HG02852 (cell line): ENCODE data around the gene CAMTA1.

Experiments used
- ATAC-seq: cut with Tn5 transposase; IDR thresholded peaks from one replicate; pipeline ENCODE4 v1.9.1; 2021; ENCODE audit warnings: mild to moderate bottlenecking, moderate library complexity; ENCODE audit not compliant: unreplicated experiment

The CAMTA1 gene

GRCh38 chr1:7648761-7649384 lies 863.6 kb downstream of the CAMTA1 start:
- ATAC-seq, result no peak

GRCh38 chr1:7650801-7651200 lies 865.5 kb downstream of the CAMTA1 start:
- no peak for ATAC-seq

DNA sequence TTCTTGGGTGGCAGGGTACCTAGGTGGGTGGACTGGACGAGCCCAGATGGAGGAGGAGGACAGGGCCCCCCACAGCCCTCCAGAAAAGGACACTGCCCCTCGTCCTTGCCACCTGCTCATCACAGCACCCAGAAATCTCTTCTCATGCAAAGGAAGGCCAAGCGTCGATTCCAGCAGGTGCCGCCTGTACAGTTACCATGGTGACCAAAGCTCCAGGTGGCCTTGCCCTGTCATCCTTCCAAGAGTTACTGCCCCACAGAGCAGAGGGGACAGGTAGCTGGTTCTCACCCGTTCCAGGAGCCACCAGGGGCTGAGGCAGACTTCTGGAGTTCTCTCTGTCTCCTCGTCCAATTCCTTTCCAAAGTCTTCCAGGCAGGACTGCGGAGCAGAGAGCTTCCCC lies 865.9 kb downstream of the CAMTA1 start:
- no peak for ATAC-seq

DNA sequence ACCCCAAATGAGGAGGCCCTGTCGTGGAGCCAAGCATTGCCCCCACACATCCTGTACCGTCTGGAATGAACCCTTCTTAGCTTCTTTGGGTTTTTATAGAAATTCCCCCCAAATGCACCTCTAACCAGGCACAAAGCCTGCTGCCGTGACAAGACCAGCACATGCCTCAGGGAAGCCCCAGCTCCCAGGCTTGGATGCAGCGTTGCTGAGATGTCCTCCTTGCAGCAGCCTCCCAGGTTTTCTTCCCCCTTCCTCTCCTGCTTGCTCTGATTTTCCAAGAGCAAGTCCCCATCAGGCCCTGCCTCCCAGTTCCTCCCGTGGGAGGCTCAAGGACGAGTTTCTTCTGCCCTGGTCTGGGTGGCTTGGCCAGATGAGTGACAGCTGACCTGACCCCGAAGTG lies 866.8 kb downstream of the CAMTA1 start:
- ATAC-seq, result no peak

DNA sequence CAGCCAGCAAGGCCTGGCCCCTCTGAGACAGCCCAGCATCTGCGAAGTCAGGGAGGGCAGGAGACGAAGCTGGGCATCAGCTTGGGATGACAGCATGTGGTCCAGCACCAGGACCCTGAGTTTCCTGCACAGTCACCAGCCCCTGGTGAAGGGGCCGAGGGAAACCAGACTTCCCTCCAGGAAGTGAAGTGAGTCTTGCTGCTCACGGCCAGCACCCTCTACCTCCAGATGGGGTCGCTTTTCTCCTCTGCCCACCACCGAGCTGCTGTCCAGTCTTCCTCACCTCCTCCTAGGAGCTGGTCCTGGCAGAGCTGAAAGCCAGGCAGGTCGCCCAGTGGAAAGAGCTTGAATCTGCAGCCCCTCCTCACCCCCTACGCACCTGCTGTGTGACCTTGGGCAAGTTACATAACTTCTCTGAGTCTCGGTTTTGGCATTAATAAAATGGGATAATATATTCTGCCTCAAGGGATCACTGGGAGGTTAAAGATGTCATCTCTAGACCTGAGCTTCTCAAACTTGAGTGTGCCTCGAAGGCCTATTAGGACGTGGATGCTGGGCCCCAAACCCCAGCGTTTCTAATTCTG lies 867.4 kb downstream of the CAMTA1 start:
- ATAC-seq, result no peak

DNA sequence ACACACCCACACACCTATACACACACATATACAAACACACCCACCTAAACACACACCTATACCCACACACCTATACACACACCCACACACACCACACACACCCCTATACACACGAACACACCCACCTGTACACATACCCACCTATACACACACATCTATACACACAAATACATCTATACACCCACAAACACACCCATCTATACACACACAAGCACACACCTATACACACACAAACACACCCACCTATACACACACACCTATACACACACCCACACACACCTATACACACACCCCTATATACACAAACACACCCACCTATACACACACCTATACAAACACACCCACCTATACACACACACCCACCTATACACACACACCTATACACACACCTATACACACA lies 869.5 kb downstream of the CAMTA1 start:
- no peak for ATAC-seq

- ATAC-seq, result no peak
Observed at GRCh38 chr1:7655354-7655753, 870.1 kb downstream of the CAMTA1 start.

DNA sequence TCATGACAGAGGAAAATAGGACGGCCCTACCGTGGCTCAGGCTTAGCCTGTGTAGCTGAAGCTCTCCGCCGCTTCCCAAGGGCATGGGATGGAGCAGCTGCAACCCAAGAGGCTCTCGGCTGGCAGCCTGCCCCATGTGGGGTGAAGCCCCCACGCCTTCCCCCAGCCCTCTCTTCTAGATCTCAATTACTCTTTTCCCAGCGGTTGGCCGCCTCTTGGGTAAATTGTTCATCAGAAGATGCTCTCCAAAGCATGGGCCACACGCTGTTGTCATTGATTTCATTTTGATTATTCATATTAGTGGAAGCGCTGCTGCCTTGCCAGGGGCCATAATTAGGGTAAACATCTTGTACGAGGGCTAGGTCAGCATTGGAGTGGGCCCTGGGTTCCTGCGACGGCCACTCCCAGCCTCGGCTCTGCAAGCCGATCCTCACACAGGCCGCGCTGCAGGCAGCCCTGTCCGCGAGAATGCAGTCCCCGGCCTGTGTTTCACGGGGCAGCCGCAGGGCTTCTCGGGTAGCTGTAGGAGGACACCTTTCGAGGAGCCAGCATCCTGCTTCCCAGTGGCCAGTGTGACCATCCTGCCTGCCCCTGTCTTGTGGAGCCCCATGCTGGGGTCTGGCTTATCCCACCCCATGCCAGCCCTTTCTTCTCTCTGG lies 871.4 kb downstream of the CAMTA1 start:
- ATAC-seq, result no peak

DNA sequence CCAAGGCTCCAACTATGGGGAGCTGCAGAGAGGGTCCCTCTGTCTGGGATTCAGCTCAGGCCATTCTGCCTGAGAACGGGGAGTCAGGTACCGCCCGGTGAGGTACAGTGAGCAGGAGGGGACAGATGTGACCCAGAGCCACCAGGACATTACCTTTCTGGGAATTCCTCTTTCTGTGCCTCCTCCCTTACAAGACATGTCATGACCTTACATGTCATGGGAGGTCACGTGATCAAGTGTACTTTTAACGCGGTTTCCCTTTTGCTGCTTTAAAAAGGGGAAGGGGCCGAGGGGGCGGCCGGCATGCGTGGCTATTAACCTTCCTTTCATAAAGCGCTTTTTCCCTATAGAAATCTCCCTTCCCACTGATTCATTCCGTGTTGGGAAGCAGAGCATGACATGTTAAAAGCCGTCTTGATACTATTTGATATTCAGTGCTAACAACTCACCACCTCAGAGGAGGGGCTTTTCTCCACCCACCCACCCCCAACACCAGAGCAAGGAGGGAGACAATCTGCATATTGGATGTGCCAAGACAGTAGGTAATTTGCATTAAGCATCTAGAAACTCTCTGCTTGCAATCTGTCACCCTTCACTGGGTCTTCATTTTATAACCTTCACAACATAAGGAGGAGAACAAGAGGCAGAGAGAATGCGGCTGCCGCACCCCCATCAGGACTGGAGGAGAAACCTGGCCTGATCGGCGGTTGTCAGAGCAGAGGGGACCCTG lies 872.2 kb downstream of the CAMTA1 start:
- ATAC-seq, result no peak

DNA sequence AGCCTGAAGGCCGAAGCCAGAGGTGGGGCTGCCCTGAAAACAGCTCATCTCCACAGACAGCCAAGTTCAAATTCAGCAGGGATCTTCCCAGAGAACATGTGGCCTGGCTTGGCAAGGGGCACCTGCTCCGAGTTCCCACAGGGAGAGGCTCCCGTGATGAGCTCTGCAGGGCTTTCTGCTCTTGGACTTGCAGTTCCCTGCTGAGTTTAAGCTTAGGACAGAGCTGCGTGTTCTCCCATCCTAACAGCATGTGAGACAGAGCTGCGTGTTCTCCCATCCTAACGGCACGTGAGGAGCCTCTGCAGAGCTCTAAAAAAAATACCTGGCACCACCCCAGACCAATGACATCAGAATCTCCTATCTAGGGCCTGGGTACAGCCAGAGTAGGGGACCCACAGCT lies 872.8 kb downstream of the CAMTA1 start:
- no peak for ATAC-seq

DNA sequence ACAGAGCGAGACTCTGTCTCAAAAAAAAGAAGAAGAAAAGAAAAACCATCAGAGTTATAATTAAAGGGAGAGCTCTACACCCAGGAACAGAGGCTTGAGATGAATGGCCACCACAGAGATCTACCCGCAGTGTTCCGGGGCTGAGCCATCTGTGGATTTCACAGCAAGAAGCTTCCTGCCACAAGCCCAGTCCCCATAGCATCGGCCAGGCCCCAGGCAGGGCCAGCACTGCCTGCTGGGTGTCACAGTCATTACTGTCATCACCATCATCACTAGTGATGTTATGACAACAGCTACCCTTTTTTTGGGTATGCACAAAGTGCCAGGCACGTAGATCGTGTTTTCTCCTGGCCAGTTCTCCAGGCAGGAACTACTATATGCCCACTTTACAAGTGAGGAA lies 874.3 kb downstream of the CAMTA1 start:
- ATAC-seq, result no peak

DNA sequence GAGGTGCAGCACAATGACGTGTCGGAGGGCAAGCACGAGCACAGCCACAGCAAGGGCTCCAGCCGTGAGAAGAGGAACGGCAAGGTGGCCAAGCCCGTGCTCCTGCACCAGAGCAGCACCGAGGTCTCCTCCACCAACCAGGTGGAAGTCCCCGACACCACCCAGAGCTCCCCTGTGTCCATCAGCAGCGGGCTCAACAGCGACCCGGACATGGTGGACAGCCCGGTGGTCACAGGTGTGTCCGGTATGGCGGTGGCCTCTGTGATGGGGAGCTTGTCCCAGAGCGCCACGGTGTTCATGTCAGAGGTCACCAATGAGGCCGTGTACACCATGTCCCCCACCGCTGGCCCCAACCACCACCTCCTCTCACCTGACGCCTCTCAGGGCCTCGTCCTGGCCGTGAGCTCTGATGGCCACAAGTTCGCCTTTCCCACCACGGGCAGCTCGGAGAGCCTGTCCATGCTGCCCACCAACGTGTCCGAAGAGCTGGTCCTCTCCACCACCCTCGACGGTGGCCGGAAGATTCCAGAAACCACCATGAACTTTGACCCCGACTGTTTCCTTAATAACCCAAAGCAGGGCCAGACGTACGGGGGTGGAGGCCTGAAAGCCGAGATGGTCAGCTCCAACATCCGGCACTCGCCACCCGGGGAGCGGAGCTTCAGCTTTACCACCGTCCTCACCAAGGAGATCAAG lies 878.3 kb downstream of the CAMTA1 start:
- ATAC-seq, result no peak

DNA sequence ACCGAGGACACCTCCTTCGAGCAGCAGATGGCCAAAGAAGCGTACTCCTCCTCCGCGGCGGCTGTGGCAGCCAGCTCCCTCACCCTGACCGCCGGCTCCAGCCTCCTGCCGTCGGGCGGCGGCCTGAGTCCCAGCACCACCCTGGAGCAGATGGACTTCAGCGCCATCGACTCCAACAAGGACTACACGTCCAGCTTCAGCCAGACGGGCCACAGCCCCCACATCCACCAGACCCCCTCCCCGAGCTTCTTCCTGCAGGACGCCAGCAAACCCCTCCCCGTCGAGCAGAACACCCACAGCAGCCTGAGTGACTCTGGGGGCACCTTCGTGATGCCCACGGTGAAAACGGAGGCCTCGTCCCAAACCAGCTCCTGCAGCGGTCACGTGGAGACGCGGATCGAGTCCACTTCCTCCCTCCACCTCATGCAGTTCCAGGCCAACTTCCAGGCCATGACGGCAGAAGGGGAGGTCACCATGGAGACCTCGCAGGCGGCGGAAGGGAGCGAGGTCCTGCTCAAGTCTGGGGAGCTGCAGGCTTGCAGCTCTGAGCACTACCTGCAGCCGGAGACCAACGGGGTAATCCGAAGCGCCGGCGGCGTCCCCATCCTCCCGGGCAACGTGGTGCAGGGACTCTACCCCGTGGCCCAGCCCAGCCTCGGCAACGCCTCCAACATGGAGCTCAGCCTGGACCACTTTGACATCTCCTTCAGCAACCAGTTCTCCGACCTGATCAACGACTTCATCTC lies 879.1 kb downstream of the CAMTA1 start:
- no peak for ATAC-seq

DNA sequence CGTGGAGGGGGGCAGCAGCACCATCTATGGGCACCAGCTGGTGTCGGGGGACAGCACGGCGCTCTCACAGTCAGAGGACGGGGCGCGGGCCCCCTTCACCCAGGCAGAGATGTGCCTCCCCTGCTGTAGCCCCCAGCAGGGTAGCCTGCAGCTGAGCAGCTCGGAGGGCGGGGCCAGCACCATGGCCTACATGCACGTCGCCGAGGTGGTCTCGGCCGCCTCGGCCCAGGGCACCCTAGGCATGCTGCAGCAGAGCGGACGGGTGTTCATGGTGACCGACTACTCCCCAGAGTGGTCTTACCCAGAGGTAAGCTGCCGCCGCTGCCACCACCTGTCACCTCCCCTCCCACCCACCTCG lies 879.6 kb downstream of the CAMTA1 start:
- ATAC-seq, result no peak

DNA sequence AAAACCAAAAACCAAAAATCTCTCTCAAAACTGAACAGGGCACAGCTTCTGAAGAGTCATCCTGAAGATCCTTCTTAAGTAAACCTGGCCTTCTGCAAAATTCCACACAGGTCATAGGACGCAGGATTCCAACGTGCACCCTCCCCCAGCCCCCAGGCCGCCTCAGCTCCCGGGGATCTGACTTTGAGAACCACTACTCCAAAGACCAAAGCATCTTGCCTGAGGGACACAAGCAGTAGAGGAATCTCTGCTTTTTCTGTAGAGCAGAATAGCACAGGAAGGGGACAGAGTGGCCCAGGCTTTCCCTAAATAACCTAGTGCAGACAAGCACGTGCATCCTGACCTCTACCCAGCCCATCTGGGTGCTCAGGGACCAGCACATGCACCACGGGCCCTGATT lies 881.0 kb downstream of the CAMTA1 start:
- no peak for ATAC-seq

- ATAC-seq, result no peak
Observed at GRCh38 chr1:7667159-7667558, 881.9 kb downstream of the CAMTA1 start.

- no peak for ATAC-seq
Observed at GRCh38 chr1:7667625-7668218, 882.5 kb downstream of the CAMTA1 start.

GRCh38 chr1:7669559-7670311 lies 884.5 kb downstream of the CAMTA1 start:
- no peak for ATAC-seq

DNA sequence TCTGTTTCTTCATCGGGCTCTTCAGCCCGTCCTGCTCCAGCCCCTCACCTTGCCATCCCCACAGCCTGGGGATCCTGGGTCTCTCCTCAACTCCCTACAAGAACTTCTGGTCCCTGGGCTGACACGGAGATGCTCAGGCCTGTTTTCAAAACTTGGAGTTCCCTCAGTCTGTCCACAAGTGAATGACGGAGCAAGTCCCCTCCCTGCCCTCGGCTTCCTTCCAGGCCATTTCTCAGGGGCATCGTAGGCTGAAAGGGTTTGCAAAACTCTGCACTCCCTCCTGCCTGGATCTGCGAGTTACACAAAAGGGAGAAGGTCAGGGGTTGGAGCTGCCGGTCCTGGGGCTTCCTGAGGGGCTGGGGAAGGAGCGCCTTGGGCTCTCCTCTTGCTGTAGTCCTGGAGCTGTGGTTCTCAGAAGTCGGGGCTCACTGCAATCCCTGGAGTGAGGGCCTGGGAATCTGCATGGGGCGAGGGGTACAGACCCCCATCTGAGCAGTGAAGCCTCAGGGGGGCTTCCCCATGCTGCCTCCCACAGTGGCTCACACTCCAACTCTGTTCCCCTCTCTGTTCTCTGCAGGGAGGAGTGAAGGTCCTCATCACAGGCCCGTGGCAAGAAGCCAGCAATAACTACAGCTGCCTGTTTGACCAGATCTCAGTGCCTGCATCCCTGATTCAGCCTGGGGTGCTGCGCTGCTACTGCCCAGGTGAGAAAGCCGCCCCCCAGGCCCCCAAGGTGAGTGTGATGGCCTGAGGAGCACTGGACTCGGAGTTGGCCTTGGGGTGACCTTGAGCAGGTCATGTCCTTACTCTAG lies 885.3 kb downstream of the CAMTA1 start:
- ATAC-seq, result no peak
